NCI-H2196 treated with DMSO at 0.1 percent for 48 hours (cell line): Measurements from ENCODE around the gene FAM120AOS.

Source experiments
- DNase-seq: peaks from one replicate; lab custom pipeline; 2025; ENCODE audit not compliant: unreplicated experiment; lab: John Stamatoyannopoulos, UW

The FAM120AOS gene

GRCh38 chr9:93467462-93467861 lies 14.1 kb upstream of the FAM120AOS start:
- no peak for DNase-seq

GRCh38 chr9:93467062-93467416 lies 13.7 kb upstream of the FAM120AOS start:
- DNase-seq = no peak

- DNase-seq = no peak
These were observed 13.2 kb upstream of the FAM120AOS start for GRCh38 chr9:93466416-93467061.

GRCh38 chr9:93465855-93466254 lies 12.5 kb upstream of the FAM120AOS start:
- DNase-seq = no peak

GRCh38 chr9:93464876-93465275 lies 11.5 kb upstream of the FAM120AOS start:
- no peak for DNase-seq

GRCh38 chr9:93464395-93464794 lies 11.0 kb upstream of the FAM120AOS start:
- DNase-seq = no peak

- DNase-seq = no peak
These were observed 10.4 kb upstream of the FAM120AOS start for GRCh38 chr9:93463638-93464248.

GRCh38 chr9:93461821-93462220 lies 8.4 kb upstream of the FAM120AOS start:
- DNase-seq = no peak

GRCh38 chr9:93461414-93461743 lies 8.0 kb upstream of the FAM120AOS start:
- no peak for DNase-seq

- DNase-seq = no peak
These were observed 7.5 kb upstream of the FAM120AOS start for GRCh38 chr9:93460689-93461413.

GRCh38 chr9:93459432-93459847 lies 6.1 kb upstream of the FAM120AOS start:
- peak; percentile 12 for DNase-seq

GRCh38 chr9:93458712-93459111 lies 5.3 kb upstream of the FAM120AOS start:
- DNase-seq = no peak

GRCh38 chr9:93457006-93457405 lies 3.6 kb upstream of the FAM120AOS start:
- no peak for DNase-seq

- no peak for DNase-seq
These were observed 3.1 kb upstream of the FAM120AOS start for GRCh38 chr9:93456504-93456903.

- no peak for DNase-seq
These were observed 2.6 kb upstream of the FAM120AOS start for GRCh38 chr9:93456022-93456421.

GRCh38 chr9:93452710-93453046 lies 703 bp downstream of the FAM120AOS start:
- no peak for DNase-seq

GRCh38 chr9:93451849-93452709 lies 1.3 kb downstream of the FAM120AOS start:
- no peak for DNase-seq

- peak; percentile 61 for DNase-seq
These were observed 2.2 kb downstream of the FAM120AOS start, which contains the start of gene FAM120A for GRCh38 chr9:93450945-93451815. FAM120A (plus strand) TSS chr9:93451685; CDS start chr9:93451916, 231 bp downstream.

GRCh38 chr9:93447655-93448054 lies 5.7 kb downstream of the FAM120AOS start:
- no peak for DNase-seq

GRCh38 chr9:93446073-93446472 lies 7.3 kb downstream of the FAM120AOS start:
- DNase-seq = no peak
